ENCODE data around the gene C1QB. TPM values are rescaled to one million over a fixed set of nuclear protein-coding genes. Genes with fewer than 3 reads are reported as not detected.

The C1QB gene
- total and polyA plus RNA-seq, 7 donors = 82.0 to 843 (median 367) TPM

- Histone ChIP-seq H3K9me3 (no peaks in the 10 kb centered on the region), H3K36me3 (no peaks in the 10 kb centered on the region), H3K27me3 (peaks cover 0 to 14% (median 0%) of the 10 kb centered on the region in 3 donors), H3K4me3 (peak overlapping the region in 3 of 4 donors; percentile 23 to 40 (median 35)), H3K4me1 (peaks cover 0 to 5% (median 0%) of the 10 kb centered on the region in 4 donors), H3K27ac (peak overlapping the region in 2 of 4 donors; percentile 27 to 31)
- 27 to 68% methylated on average over 6 of the region's 6 CpGs for WGBS, 2 donors
- TF ChIP-seq POLR2AphosphoS5 (IDR thresholded peaks at IDR 0.05) (no peak), EP300 (IDR thresholded peaks at IDR 0.05) (no peak), POLR2A (IDR thresholded peaks at IDR 0.05) (no peak), CTCF (IDR thresholded peaks at IDR 0.05) (no peak)
- intact Hi-C loops (cut with DNase I) = no loop called here
- DNase-seq = no peak
Observed at GRCh38 chr1:22636927-22637326, 16.1 kb upstream of the C1QB start.

GRCh38 chr1:22637907-22638445 lies 15.1 kb upstream of the C1QB start:
- no peaks in the 10 kb centered on the region for H3K36me3 ChIP-seq
- no peak for DNase-seq
- intact Hi-C loops (cut with DNase I) = no loop called here
- H3K27ac ChIP-seq = no peak overlapping the region
- 48 to 52% methylated on average over 3 of the region's 3 CpGs for WGBS, 2 donors
- H3K4me1 ChIP-seq = peaks cover 0 to 8% (median 0%) of the 10 kb centered on the region in 4 donors
- TF ChIP-seq POLR2AphosphoS5 (IDR thresholded peaks at IDR 0.05) = no peak
- TF ChIP-seq CTCF (IDR thresholded peaks at IDR 0.05) = no peak
- no peak for TF ChIP-seq POLR2A (IDR thresholded peaks at IDR 0.05)
- TF ChIP-seq EP300 (IDR thresholded peaks at IDR 0.05) = no peak
- H3K4me3 ChIP-seq = peak overlapping the region in 3 of 4 donors; percentile 23 to 40 (median 35)
- peaks cover 0 to 7% (median 0%) of the 10 kb centered on the region in 3 donors for H3K27me3 ChIP-seq
- H3K9me3 ChIP-seq = no peaks in the 10 kb centered on the region

- Histone ChIP-seq H3K4me3 (peak overlapping the region in 2 of 4 donors; percentile 35 to 40), H3K27ac (no peak overlapping the region), H3K27me3 (peaks cover 0 to 7% (median 0%) of the 10 kb centered on the region in 3 donors), H3K36me3 (no peaks in the 10 kb centered on the region), H3K4me1 (peaks cover 0 to 8% (median 0%) of the 10 kb centered on the region in 4 donors), H3K9me3 (no peaks in the 10 kb centered on the region)
- DNase-seq = no peak
- no peak for TF ChIP-seq EP300 (IDR thresholded peaks at IDR 0.05)
- WGBS, 2 donors = 77 to 81% methylated on average over 23 of the region's 23 CpGs
- intact Hi-C loops (cut with DNase I) = no loop called here
Observed at GRCh38 chr1:22638476-22639234, 14.4 kb upstream of the C1QB start.

- no peak for DNase-seq
Observed at GRCh38 chr1:22639286-22639685, 13.8 kb upstream of the C1QB start.

More at GRCh38 chr1:22639286-22639685, 13.8 kb upstream of the C1QB start:
- intact Hi-C loops (cut with DNase I) = no loop called here
- Histone ChIP-seq H3K9me3 (no peaks in the 10 kb centered on the region), H3K4me3 (peak overlapping the region in 2 of 4 donors; percentile 35 to 40), H3K27ac (no peak overlapping the region), H3K4me1 (peaks cover 0 to 8% (median 0%) of the 10 kb centered on the region in 4 donors), H3K27me3 (peaks cover 0 to 7% (median 0%) of the 10 kb centered on the region in 3 donors), H3K36me3 (no peaks in the 10 kb centered on the region)
- WGBS, 2 donors = 25 to 32% methylated on average over 8 of the region's 8 CpGs
- TF ChIP-seq EP300 (IDR thresholded peaks at IDR 0.05) = no peak
- no peak for TF ChIP-seq POLR2A (IDR thresholded peaks at IDR 0.05)
- TF ChIP-seq POLR2AphosphoS5 (IDR thresholded peaks at IDR 0.05) = no peak
- TF ChIP-seq CTCF (IDR thresholded peaks at IDR 0.05) = no peak

Measured in sigmoid colon (tissue), 7 donors.